ENCODE measurements around the gene STON2.

Gene STON2

DNA sequence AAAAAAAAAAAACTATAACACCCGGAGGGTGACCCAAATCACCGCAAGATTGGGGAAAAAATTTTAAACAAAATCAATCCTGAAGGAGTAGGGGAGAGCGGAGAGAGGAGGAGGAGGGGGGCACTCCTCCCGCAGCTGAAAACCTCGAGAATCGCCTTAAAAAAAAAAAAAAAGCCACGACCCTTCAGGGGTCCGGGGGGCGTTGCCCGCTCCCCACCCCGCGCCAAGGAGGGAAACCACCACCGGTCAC, 179.6 kb downstream of the STON2 start:
- no peak for DNase-seq

DNA sequence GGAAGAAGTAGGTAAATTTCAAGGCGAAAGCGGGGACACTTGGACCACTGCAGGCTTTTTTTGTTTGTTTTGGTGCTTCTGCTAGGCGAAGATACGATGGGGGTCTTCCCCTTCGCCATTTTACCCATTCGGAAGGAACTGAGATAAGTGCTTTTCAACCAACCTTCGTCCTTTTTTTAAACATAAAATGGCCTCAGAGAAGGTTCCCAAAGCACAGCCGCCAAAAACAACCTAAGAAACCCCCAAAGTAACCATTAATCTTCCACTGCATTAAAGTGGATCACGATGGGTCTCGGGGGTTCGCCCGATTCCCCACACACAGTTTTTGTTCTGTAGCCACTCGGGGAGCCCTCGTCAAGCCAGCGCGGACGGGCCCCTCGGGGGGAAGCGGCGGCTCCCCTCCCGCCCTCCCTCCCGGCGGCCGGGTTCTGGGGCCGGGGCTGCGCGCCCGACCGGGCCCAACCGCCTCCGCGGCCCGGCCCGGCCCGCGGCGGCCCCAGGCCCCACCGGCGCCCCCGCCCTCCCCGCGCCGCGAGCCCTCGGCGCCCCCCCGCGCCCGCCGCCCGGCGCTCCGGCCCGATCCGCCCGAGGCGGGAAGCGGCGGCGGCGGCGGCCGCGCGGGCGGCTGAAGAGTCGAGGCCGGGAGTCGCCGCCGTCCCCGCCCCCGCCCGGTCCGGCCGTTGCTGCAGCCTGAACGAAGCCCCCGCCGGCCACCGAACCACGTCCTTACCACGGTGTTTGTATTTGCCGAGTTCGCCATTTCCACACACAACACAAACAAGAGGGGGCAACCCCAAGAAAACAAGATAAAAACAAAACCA, 180.2 kb downstream of the STON2 start:
- DNase-seq = peak; percentile 37 to 73

DNA sequence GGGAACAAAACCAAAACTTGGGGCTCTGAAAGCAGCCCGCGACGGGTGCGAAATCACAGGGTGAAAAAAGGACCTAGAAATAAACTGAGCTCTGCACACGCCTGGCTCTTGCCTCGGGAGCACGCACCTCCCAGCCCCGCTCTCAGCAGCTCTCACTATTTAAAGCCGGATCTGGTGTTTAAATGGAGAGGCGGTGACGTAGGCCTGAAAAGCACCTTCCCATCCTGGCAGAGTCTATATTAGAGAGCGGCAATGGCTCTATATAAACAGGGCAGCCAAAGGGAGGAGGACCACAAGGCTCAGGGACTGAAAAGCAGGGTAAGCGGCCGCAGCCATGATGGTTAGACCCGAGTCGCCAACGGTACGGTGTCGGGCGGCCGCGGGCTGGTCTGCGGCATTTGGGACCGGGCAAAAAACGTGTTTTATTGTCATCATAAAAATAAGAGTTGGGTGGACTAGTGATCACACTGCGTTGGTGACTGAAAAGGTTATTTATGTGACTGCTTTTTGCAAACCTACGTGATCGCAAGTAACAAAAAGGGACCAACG, 180.8 kb downstream of the STON2 start:
- DNase-seq = peak; percentile 96 to 98

DNA sequence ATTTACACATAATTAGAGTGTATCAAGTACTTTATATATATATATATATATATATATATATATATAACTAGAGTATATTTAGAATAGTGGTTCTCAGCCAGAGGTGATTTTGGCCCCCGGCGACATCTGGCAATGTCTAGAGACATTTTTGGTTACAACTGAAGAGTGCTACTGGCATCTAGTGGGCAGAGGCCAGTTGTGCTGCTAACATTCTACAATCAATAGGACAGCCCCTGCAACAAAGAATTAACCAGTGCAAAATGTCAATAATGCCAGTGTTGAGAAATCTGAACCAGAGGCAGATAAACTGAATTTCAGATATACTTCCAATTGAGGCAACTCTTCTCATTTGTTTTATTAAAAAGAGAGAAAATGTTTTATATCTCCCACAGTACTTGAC, 188.3 kb downstream of the STON2 start:
- peak; percentile 40 to 55 for DNase-seq

Measured in CD4-positive, alpha-beta T cell treated with Interleukin-4 for 1 hour (primary cell).